CD4-positive, alpha-beta T cell (primary cell): ENCODE measurements around the gene SPTBN1. TPM values are rescaled to one million over a fixed set of nuclear protein-coding genes. Genes with fewer than 3 reads are reported as not detected.
"Not testable (repeated sequence)": the region's sequence is repeated elsewhere in the genome, so short reads cannot be mapped to it uniquely, and the experiment has no call there.

ENCODE experiments used
- ATAC-seq: fragments of 200-7000 bp; cut with Tn5 transposase; one replicate; pipeline ENCODE4 v1.10.0; 2022; ENCODE audit warnings: mild to moderate bottlenecking; ENCODE audit not compliant: poor library complexity
- CTCF ChIA-PET: fragments of 350-600 bp; sonication (Branson Sonifier 250); formaldehyde crosslinking; loops from one replicate; lab custom pipeline; 2021; ENCODE audit warnings: antibody characterized with exemption, inconsistent platforms; lab: Charles Lee
- POLR2A ChIA-PET: fragments of 350-600 bp; sonication (Branson Sonifier 250); formaldehyde crosslinking; loops from one replicate; lab custom pipeline; 2021; ENCODE audit warnings: antibody characterized with exemption, inconsistent platforms; lab: Charles Lee
- DNase-seq, 14 experiments: peaks; one replicate each; pipeline ENCODE4 v3.0.0-alpha.2; 2013 to 2020; ENCODE audit warnings: mixed read lengths in 2 of 14
- H3K27ac ChIP-seq, 2 donors: one replicate each; pipeline versions ENCODE4 v1.5.1 to v1.7.0; 2013; ENCODE audit warnings: low read length in 2 of 2, low read depth in 1 of 2, mild to moderate bottlenecking in 1 of 2
- H3K27me3 ChIP-seq, 2 experiments: 1 replicate in 1 of 2; 2 replicates in 1 of 2; pipeline versions ENCODE4 v1.6.1 to v1.7.0; 2013; ENCODE audit warnings: low read length in 2 of 2, control low read depth in 1 of 2, mild to moderate bottlenecking in 1 of 2, moderate library complexity in 1 of 2; ENCODE audit not compliant: insufficient read depth in 2 of 2, control insufficient read depth in 1 of 2
- H3K36me3 ChIP-seq: one replicate; pipeline ENCODE4 v1.6.1; 2013; ENCODE audit warnings: low read length, control low read depth; ENCODE audit not compliant: insufficient read depth
- H3K4me1 ChIP-seq: one replicate; pipeline ENCODE4 v1.6.1; 2013; ENCODE audit warnings: low read length, control low read depth; ENCODE audit not compliant: insufficient read depth
- H3K4me3 ChIP-seq: one replicate; pipeline ENCODE4 v1.5.1; 2013; ENCODE audit warnings: mild to moderate bottlenecking, low read length, moderate library complexity
- H3K9me3 ChIP-seq, 2 experiments: 1 replicate in 1 of 2; 2 replicates in 1 of 2; pipeline versions ENCODE4 v1.6.1 to v1.7.0; 2013; ENCODE audit warnings: low read length in 2 of 2, mild to moderate bottlenecking in 2 of 2, control low read depth in 1 of 2, moderate library complexity in 1 of 2; ENCODE audit not compliant: control insufficient read depth in 1 of 2, insufficient read depth in 1 of 2
- H3K27ac Mint-ChIP-seq: one replicate; pipeline ENCODE4 v1.8.0; 2020; ENCODE audit warnings: mixed read lengths
- H3K27me3 Mint-ChIP-seq: one replicate; pipeline ENCODE4 v1.8.0; 2021; ENCODE audit warnings: mixed read lengths
- H3K36me3 Mint-ChIP-seq: one replicate; pipeline ENCODE4 v1.8.0; 2021; ENCODE audit warnings: low read depth, mixed read lengths
- H3K4me1 Mint-ChIP-seq: one replicate; pipeline ENCODE4 v1.8.0; 2021; ENCODE audit warnings: low read depth, mixed read lengths
- H3K4me3 Mint-ChIP-seq: one replicate; pipeline ENCODE4 v1.8.0; 2020; ENCODE audit warnings: mild to moderate bottlenecking, mixed read lengths
- H3K9me3 Mint-ChIP-seq: one replicate; pipeline ENCODE4 v1.8.0; 2020; ENCODE audit warnings: mixed read lengths
- intact Hi-C, 2 experiments: fragments of 100-400 bp; cut with DNase I in 1 of 2; cut with micrococcal nuclease in 1 of 2; formaldehyde crosslinking; loops; one replicate each; pipeline versions ENCODE4 v1.15.1 to v1.9.0; 2023 to 2025; cut with DNase I, micrococcal nuclease
- total RNA-seq, 174 experiments: library from RNA in 2 of 174; stranded (reverse) in 2 of 174; gene quantifications; one replicate each; pipeline ENCODE4 v1.2.3 and lab custom pipeline; 2021 to 2026
- TF ChIP-seq, protein P1 (sequence below): fragments of 200-600 bp; IDR thresholded peaks from one replicate; pipeline ENCODE4 v1.8.0; 2022; ENCODE audit warnings: antibody characterized with exemption, mild to moderate bottlenecking

The SPTBN1 gene
- total RNA-seq, 2 experiments from 2014 or later, result 156 to 166 TPM

- Histone ChIP-seq H3K27ac (no peak overlapping the region), H3K4me3 (no peak overlapping the region), H3K9me3 (peaks cover 0 to 4% of the 10 kb centered on the region in 2 experiments), H3K4me1 (no peaks in the 10 kb centered on the region), H3K36me3 (no peaks in the 10 kb centered on the region), H3K27me3 (no peaks in the 10 kb centered on the region)
- Mint-ChIP-seq H3K4me1 (no peaks in the 10 kb centered on the region), H3K4me3 (no peak overlapping the region), H3K9me3 (no peaks in the 10 kb centered on the region), H3K36me3 (no peaks in the 10 kb centered on the region), H3K27ac (no peak overlapping the region), H3K27me3 (no peaks in the 10 kb centered on the region)
- DNase-seq, result no peak
- ChIA-PET POLR2A (no interaction called here), CTCF (no interaction called here)
- no peak for ATAC-seq
- intact Hi-C loops, result no loop called here
- TF ChIP-seq, protein P1, sequence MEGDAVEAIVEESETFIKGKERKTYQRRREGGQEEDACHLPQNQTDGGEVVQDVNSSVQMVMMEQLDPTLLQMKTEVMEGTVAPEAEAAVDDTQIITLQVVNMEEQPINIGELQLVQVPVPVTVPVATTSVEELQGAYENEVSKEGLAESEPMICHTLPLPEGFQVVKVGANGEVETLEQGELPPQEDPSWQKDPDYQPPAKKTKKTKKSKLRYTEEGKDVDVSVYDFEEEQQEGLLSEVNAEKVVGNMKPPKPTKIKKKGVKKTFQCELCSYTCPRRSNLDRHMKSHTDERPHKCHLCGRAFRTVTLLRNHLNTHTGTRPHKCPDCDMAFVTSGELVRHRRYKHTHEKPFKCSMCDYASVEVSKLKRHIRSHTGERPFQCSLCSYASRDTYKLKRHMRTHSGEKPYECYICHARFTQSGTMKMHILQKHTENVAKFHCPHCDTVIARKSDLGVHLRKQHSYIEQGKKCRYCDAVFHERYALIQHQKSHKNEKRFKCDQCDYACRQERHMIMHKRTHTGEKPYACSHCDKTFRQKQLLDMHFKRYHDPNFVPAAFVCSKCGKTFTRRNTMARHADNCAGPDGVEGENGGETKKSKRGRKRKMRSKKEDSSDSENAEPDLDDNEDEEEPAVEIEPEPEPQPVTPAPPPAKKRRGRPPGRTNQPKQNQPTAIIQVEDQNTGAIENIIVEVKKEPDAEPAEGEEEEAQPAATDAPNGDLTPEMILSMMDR, result no peak
Measured at GRCh38 chr2:54481686-54482085, 25.6 kb downstream of the SPTBN1 start.

GRCh38 chr2:54482715-54483114, 26.6 kb downstream of the SPTBN1 start:
- Mint-ChIP-seq H3K36me3 (no peaks in the 10 kb centered on the region), H3K4me3 (no peak overlapping the region), H3K9me3 (no peaks in the 10 kb centered on the region), H3K27ac (no peak overlapping the region), H3K4me1 (no peaks in the 10 kb centered on the region), H3K27me3 (no peaks in the 10 kb centered on the region)
- H3K9me3 ChIP-seq, result peaks cover 0 to 4% of the 10 kb centered on the region in 2 experiments
- DNase-seq (no peak), ATAC-seq (no peak)
- H3K36me3 ChIP-seq, result no peaks in the 10 kb centered on the region
- ChIA-PET CTCF (no interaction called here), POLR2A (no interaction called here)
- intact Hi-C loops, result no loop called here
- H3K27ac ChIP-seq, result no peak overlapping the region
- H3K27me3 ChIP-seq, result no peaks in the 10 kb centered on the region
- H3K4me1 ChIP-seq, result no peaks in the 10 kb centered on the region
- H3K4me3 ChIP-seq, result no peak overlapping the region
- TF ChIP-seq, protein P1, result no peak

DNA sequence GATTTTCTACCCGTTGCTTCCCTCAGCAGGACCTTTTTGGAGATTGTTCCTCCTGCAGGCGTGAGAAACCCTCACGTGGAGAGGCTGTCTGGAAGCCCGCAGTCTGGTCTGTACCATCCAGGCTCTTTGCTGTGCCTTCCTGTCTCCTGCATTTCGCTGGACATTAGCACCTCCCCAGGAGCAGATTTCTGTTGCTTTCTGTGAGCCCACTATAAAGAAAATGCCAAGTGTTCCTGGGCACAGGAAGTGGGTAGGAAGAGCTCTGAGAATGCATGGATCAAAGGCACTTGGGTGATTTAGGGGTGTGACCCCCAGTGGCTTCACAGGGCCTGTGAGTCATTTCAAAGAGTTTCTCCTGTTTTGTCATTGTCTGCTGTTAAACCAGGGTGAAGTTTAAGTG, 27.3 kb downstream of the SPTBN1 start:
- Histone ChIP-seq H3K9me3 (peaks cover 0 to 4% of the 10 kb centered on the region in 2 experiments), H3K4me1 (no peaks in the 10 kb centered on the region), H3K4me3 (no peak overlapping the region), H3K36me3 (no peaks in the 10 kb centered on the region), H3K27me3 (no peaks in the 10 kb centered on the region), H3K27ac (no peak overlapping the region)
- DNase-seq (no peak), ATAC-seq (no peak)
- no peak overlapping the region for H3K27ac Mint-ChIP-seq
- POLR2A ChIA-PET, result no interaction called here
- intact Hi-C loops, result no loop called here
- no peaks in the 10 kb centered on the region for H3K4me1 Mint-ChIP-seq
- H3K4me3 Mint-ChIP-seq, result no peak overlapping the region
- no peaks in the 10 kb centered on the region for H3K36me3 Mint-ChIP-seq
- H3K27me3 Mint-ChIP-seq, result no peaks in the 10 kb centered on the region
- H3K9me3 Mint-ChIP-seq, result no peaks in the 10 kb centered on the region
- TF ChIP-seq, protein P1, result no peak
- CTCF ChIA-PET, result no interaction called here

DNA sequence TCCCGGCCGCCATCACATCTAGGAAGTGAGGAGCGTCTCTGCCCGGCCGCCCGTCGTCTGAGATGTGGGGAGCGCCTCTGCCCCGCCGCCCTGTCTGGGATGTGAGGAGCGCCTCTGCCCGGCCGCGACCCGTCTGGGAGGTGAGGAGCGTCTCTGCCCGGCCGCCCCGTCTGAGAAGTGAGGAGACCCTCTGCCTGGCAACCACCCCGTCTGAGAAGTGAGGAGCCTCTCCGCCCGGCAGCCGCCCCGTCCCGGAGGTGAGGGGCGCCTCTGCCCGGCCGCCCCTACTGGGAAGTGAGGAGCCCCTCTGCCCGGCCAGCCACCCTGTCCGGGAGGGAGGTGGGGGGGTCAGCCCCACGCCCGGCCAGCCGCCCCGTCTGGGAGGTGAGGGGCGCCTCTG, 29.6 kb downstream of the SPTBN1 start:
- H3K4me3 ChIP-seq, POLR2A ChIA-PET, H3K4me1 Mint-ChIP-seq, H3K4me3 Mint-ChIP-seq, ATAC-seq, CTCF ChIA-PET, H3K27ac ChIP-seq, H3K27ac Mint-ChIP-seq, H3K9me3 Mint-ChIP-seq, H3K36me3 Mint-ChIP-seq, H3K27me3 Mint-ChIP-seq, H3K27me3 ChIP-seq, H3K36me3 ChIP-seq, H3K9me3 ChIP-seq, DNase-seq, H3K4me1 ChIP-seq: not testable (repeated sequence)
- intact Hi-C loops, result loop anchor here in 1 of 2 experiments (2.0 kb wide), 1 partner anchor 49 kb away; no protein-coding TSS in a partner anchor
